Fibroblast of lung (primary cell): ENCODE results near the gene GSTM3. TPM values are rescaled to one million over a fixed set of nuclear protein-coding genes. Genes with fewer than 3 reads are reported as not detected.
"Not testable (repeated sequence)": the region's sequence is repeated elsewhere in the genome, so short reads cannot be mapped to it uniquely, and the experiment has no call there.

ENCODE experiments used
- DNase-seq, 2 donors: peaks; one replicate each; pipeline versions ENCODE4 v3.0.0 to v3.0.0-alpha.2; 2010; ENCODE audit warnings: low read depth in 2 of 2
- H2AFZ ChIP-seq: 2 replicates; pipeline ENCODE4 v1.5.1; 2012; ENCODE audit warnings: low read length, control low read depth, inconsistent platforms
- H3K27ac ChIP-seq: 2 replicates; pipeline ENCODE4 v1.5.1; 2011; ENCODE audit warnings: low read length, control low read depth; ENCODE audit not compliant: insufficient read depth
- H3K27me3 ChIP-seq: 2 replicates; pipeline ENCODE4 v1.5.1; 2011; ENCODE audit warnings: mild to moderate bottlenecking, low read length; ENCODE audit not compliant: control insufficient read depth, insufficient read depth
- H3K36me3 ChIP-seq: 2 replicates; pipeline ENCODE4 v1.5.1; 2011; ENCODE audit warnings: low read length; ENCODE audit not compliant: control insufficient read depth, insufficient read depth
- H3K4me1 ChIP-seq: 2 replicates; pipeline ENCODE4 v1.5.1; 2011; ENCODE audit warnings: low read length; ENCODE audit not compliant: control insufficient read depth, insufficient read depth; ENCODE audit errors: extremely low read depth
- H3K4me2 ChIP-seq: 2 replicates; pipeline ENCODE4 v1.5.1; 2011; ENCODE audit warnings: low read length, control low read depth; ENCODE audit not compliant: insufficient read depth; ENCODE audit errors: extremely low read depth
- H3K4me3 ChIP-seq, 4 experiments: fragments of 200-600 bp in 1 of 4; sonication (generic) in 1 of 4; replicated peaks in 1 of 4; 2 replicates each; pipeline ENCODE4 v1.5.1; 2011 to 2016; ENCODE audit warnings: low read length in 4 of 4, low read depth in 3 of 4, mild to moderate bottlenecking in 3 of 4, control low read depth in 2 of 4, inconsistent platforms in 1 of 4, mixed read lengths in 1 of 4; ENCODE audit not compliant: insufficient read depth in 1 of 4; ENCODE audit errors: control extremely low read depth in 1 of 4
- H3K79me2 ChIP-seq: 2 replicates; pipeline ENCODE4 v1.5.1; 2012; ENCODE audit warnings: mild to moderate bottlenecking, low read length, inconsistent platforms; ENCODE audit not compliant: control insufficient read depth, insufficient read depth
- H3K9ac ChIP-seq: 2 replicates; pipeline ENCODE4 v1.5.1; 2011; ENCODE audit warnings: mild to moderate bottlenecking, low read length, control low read depth; ENCODE audit not compliant: insufficient read depth
- H3K9me3 ChIP-seq: 2 replicates; pipeline ENCODE4 v1.5.1; 2012; ENCODE audit warnings: low read depth, low read length; ENCODE audit not compliant: control insufficient read depth, insufficient read depth
- H4K20me1 ChIP-seq: 2 replicates; pipeline ENCODE4 v1.5.1; 2011; ENCODE audit warnings: low read length; ENCODE audit not compliant: control insufficient read depth, insufficient read depth; ENCODE audit errors: extremely low read depth
- CTCF ChIP-seq, 2 donors: IDR thresholded peaks in 1 of 2; conservative IDR thresholded peaks in 1 of 2; 1 replicate in 1 of 2; 2 replicates in 1 of 2; pipeline ENCODE4 v1.5.1; 2011 to 2012; ENCODE audit warnings: low read length in 2 of 2, control low read depth in 1 of 2, inconsistent platforms in 1 of 2, low read depth in 1 of 2, mild to moderate bottlenecking in 1 of 2
- EZH2 ChIP-seq: IDR thresholded peaks from 2 replicates; pipeline ENCODE4 v1.5.1; 2012; ENCODE audit warnings: low read length, control low read depth, mild to moderate bottlenecking; ENCODE audit errors: missing control alignments
- polyA plus RNA-seq, 2 donors: library from polyadenylated mRNA; depleted of rRNA in 1 of 2; stranded (reverse) in 1 of 2; unstranded in 1 of 2; fragments of >200 nt; gene quantifications; 2 replicates each; pipeline ENCODE4 v1.2.1, GENCODE V29; 2011 to 2012; ENCODE audit warnings: missing spikeins in 1 of 2
- total RNA-seq: library from RNA; depleted of rRNA; stranded (reverse); fragments of >200 nt; gene quantifications from 2 replicates; pipeline ENCODE4 v1.2.1, GENCODE V29; 2014

GSTM3 gene
- total and polyA plus RNA-seq, 2 donors (not counting 1 experiment from before 2014, with no cell fraction given): 51.4 to 207 TPM

- H3K79me2 ChIP-seq: no peaks in the 10 kb centered on the region
- no peak overlapping the region for H2AFZ ChIP-seq
- no peak for DNase-seq
- no peaks in the 10 kb centered on the region for H3K36me3 ChIP-seq
- no peaks in the 10 kb centered on the region for H3K9me3 ChIP-seq
- H3K27me3 ChIP-seq: peaks cover 8% of the 10 kb centered on the region
- no peak overlapping the region for H3K27ac ChIP-seq
- no peaks in the 10 kb centered on the region for H4K20me1 ChIP-seq
- H3K4me2 ChIP-seq: no peak overlapping the region
- H3K4me1 ChIP-seq: peaks cover 3% of the 10 kb centered on the region
- H3K4me3 ChIP-seq: no peak overlapping the region
- TF ChIP-seq CTCF (conservative IDR thresholded peaks at IDR 0.05 in 1 of 2, IDR thresholded peaks at IDR 0.05 in 1 of 2; ENCODE audit: low read depth in 1 of 2, low read length in 2 of 2) (no peak), EZH2 (no peak)
- no peak overlapping the region for H3K9ac ChIP-seq
Measured at GRCh38 chr1:109767637-109768334, 26.9 kb upstream of the GSTM3 start.

- not testable (repeated sequence) for H3K36me3 ChIP-seq, DNase-seq, H3K9ac ChIP-seq, H3K27ac ChIP-seq, H3K79me2 ChIP-seq, H4K20me1 ChIP-seq, H2AFZ ChIP-seq, H3K27me3 ChIP-seq, H3K4me1 ChIP-seq, H3K4me3 ChIP-seq, H3K4me2 ChIP-seq, H3K9me3 ChIP-seq
Measured at GRCh38 chr1:109766991-109767636, 26.3 kb upstream of the GSTM3 start.

DNA sequence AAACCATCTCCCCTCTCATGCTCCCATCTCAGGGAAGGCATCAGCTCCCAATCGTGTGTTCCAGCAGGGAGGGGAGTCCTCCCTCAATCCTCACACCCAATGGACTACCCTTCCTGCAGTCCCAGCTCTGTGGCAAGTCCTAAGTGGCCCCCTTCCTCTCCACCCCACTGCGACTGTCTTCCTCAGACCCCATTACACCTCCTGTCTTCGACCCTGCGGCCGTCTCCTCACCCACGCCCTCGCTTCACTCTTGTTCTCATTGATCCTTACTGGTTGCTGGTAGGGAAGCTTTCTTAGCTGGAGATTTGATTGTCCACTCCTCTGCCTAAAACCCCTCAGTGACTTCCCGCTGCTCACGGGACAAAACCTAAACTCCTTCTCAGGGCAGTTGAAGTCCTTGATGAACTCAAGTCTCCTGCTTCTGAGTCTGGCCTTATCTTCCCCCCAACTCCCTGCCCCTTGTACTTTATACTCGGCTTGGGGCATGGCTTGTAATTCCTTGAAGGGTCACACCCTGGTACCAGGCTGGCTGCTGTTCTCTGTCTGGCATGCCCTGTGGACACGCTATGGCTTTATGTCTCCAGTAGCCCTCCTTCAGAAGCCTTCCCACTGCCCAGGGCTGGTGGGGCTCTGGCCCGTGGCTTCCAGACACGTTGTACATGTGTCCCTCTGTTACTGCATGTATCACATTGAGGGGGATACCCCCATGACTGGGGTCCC is 25.2 kb upstream of the GSTM3 start:
- Histone ChIP-seq H3K79me2 (no peaks in the 10 kb centered on the region), H3K9me3 (no peaks in the 10 kb centered on the region), H3K4me3 (no peak overlapping the region), H3K27ac (no peak overlapping the region), H3K4me2 (no peak overlapping the region), H3K9ac (no peak overlapping the region), H3K27me3 (peaks cover 8% of the 10 kb centered on the region), H3K4me1 (peaks cover 3% of the 10 kb centered on the region), H3K36me3 (no peaks in the 10 kb centered on the region), H2AFZ (no peak overlapping the region), H4K20me1 (no peaks in the 10 kb centered on the region)
- DNase-seq: no peak
- no peak for TF ChIP-seq CTCF (conservative IDR thresholded peaks at IDR 0.05 in 1 of 2, IDR thresholded peaks at IDR 0.05 in 1 of 2; ENCODE audit: low read depth in 1 of 2, low read length in 2 of 2)
- TF ChIP-seq EZH2: no peak
